Measurements from ENCODE around the gene C12orf75.
"Not testable (repeated sequence)": the region's sequence is repeated elsewhere in the genome, so short reads cannot be mapped to it uniquely, and the experiment has no call there.

Gene C12orf75

GRCh38 chr12:105334001-105334400, 3.5 kb downstream of the C12orf75 start:
- H3K27ac ChIP-seq (ENCODE audit: low read depth, low read length), result no peak overlapping the region

GRCh38 chr12:105334582-105334981, 4.1 kb downstream of the C12orf75 start:
- Histone ChIP-seq H3K9me3 (ENCODE audit: control insufficient read depth in 5 of 5, low read length in 5 of 5) (no peaks in the 10 kb centered on the region), H3K27ac (ENCODE audit: low read depth, low read length) (no peak overlapping the region), H3K36me3 (ENCODE audit: control insufficient read depth in 5 of 5, insufficient read depth in 5 of 5, low read length in 5 of 5) (no peaks in the 10 kb centered on the region), H3K4me3 (ENCODE audit: low read depth in 1 of 5, low read length in 5 of 5) (no peak overlapping the region), H3K4me1 (ENCODE audit: control insufficient read depth in 5 of 5, insufficient read depth in 5 of 5, low read length in 5 of 5) (peaks cover 0 to 15% (median 12%) of the 10 kb centered on the region in 5 donors), H3K9ac (ENCODE audit: low read length in 5 of 5) (no peak overlapping the region), H3K27me3 (ENCODE audit: control insufficient read depth in 5 of 5, insufficient read depth in 4 of 5, low read length in 5 of 5) (peaks cover 0 to 10% (median 3%) of the 10 kb centered on the region in 5 donors)

More at GRCh38 chr12:105334001-105334400, 3.5 kb downstream of the C12orf75 start:
- Histone ChIP-seq H3K4me1 (ENCODE audit: control insufficient read depth in 5 of 5, insufficient read depth in 5 of 5, low read length in 5 of 5) (peaks cover 0 to 15% (median 12%) of the 10 kb centered on the region in 5 donors), H3K36me3 (ENCODE audit: control insufficient read depth in 5 of 5, insufficient read depth in 5 of 5, low read length in 5 of 5) (no peaks in the 10 kb centered on the region), H3K4me3 (ENCODE audit: low read depth in 1 of 5, low read length in 5 of 5) (no peak overlapping the region), H3K27me3 (ENCODE audit: control insufficient read depth in 5 of 5, insufficient read depth in 4 of 5, low read length in 5 of 5) (peaks cover 0 to 10% (median 3%) of the 10 kb centered on the region in 5 donors), H3K9ac (ENCODE audit: low read length in 5 of 5) (no peak overlapping the region), H3K9me3 (ENCODE audit: control insufficient read depth in 5 of 5, low read length in 5 of 5) (no peaks in the 10 kb centered on the region)

GRCh38 chr12:105335856-105336255, 5.4 kb downstream of the C12orf75 start:
- no peak overlapping the region for H3K9ac ChIP-seq (ENCODE audit: low read length in 5 of 5)
- no peak overlapping the region for H3K4me3 ChIP-seq (ENCODE audit: low read depth in 1 of 5, low read length in 5 of 5)
- peaks cover 0 to 8% (median 6%) of the 10 kb centered on the region in 5 donors for H3K4me1 ChIP-seq (ENCODE audit: control insufficient read depth in 5 of 5, insufficient read depth in 5 of 5, low read length in 5 of 5)
- no peak overlapping the region for H3K27ac ChIP-seq (ENCODE audit: low read depth, low read length)
- peaks cover 0 to 6% (median 4%) of the 10 kb centered on the region in 5 donors for H3K9me3 ChIP-seq (ENCODE audit: control insufficient read depth in 5 of 5, low read length in 5 of 5)
- peaks cover 0 to 7% (median 3%) of the 10 kb centered on the region in 5 donors for H3K27me3 ChIP-seq (ENCODE audit: control insufficient read depth in 5 of 5, insufficient read depth in 4 of 5, low read length in 5 of 5)
- H3K36me3 ChIP-seq (ENCODE audit: control insufficient read depth in 5 of 5, insufficient read depth in 5 of 5, low read length in 5 of 5), result no peaks in the 10 kb centered on the region

GRCh38 chr12:105336411-105336810, 5.9 kb downstream of the C12orf75 start:
- Histone ChIP-seq H3K36me3 (ENCODE audit: control insufficient read depth in 5 of 5, insufficient read depth in 5 of 5, low read length in 5 of 5) (no peaks in the 10 kb centered on the region), H3K9me3 (ENCODE audit: control insufficient read depth in 5 of 5, low read length in 5 of 5) (peaks cover 0 to 9% (median 7%) of the 10 kb centered on the region in 5 donors), H3K9ac (ENCODE audit: low read length in 5 of 5) (no peak overlapping the region), H3K4me3 (ENCODE audit: low read depth in 1 of 5, low read length in 5 of 5) (no peak overlapping the region), H3K27ac (ENCODE audit: low read depth, low read length) (no peak overlapping the region), H3K27me3 (ENCODE audit: control insufficient read depth in 5 of 5, insufficient read depth in 4 of 5, low read length in 5 of 5) (peaks cover 0 to 5% (median 3%) of the 10 kb centered on the region in 5 donors), H3K4me1 (ENCODE audit: control insufficient read depth in 5 of 5, insufficient read depth in 5 of 5, low read length in 5 of 5) (peaks cover 0 to 3% (median under 1%) of the 10 kb centered on the region in 5 donors)

GRCh38 chr12:105337391-105337790, 6.9 kb downstream of the C12orf75 start:
- Histone ChIP-seq H3K9me3 (ENCODE audit: control insufficient read depth in 5 of 5, low read length in 5 of 5) (peaks cover 0 to 13% (median 7%) of the 10 kb centered on the region in 5 donors), H3K27me3 (ENCODE audit: control insufficient read depth in 5 of 5, insufficient read depth in 4 of 5, low read length in 5 of 5) (no peaks in the 10 kb centered on the region), H3K4me1 (ENCODE audit: control insufficient read depth in 5 of 5, insufficient read depth in 5 of 5, low read length in 5 of 5) (no peaks in the 10 kb centered on the region), H3K36me3 (ENCODE audit: control insufficient read depth in 5 of 5, insufficient read depth in 5 of 5, low read length in 5 of 5) (no peaks in the 10 kb centered on the region), H3K27ac (ENCODE audit: low read depth, low read length) (no peak overlapping the region), H3K9ac (ENCODE audit: low read length in 5 of 5) (no peak overlapping the region), H3K4me3 (ENCODE audit: low read depth in 1 of 5, low read length in 5 of 5) (no peak overlapping the region)

GRCh38 chr12:105338966-105339365, 8.5 kb downstream of the C12orf75 start:
- Histone ChIP-seq H3K27ac (ENCODE audit: low read depth, low read length) (no peak overlapping the region), H3K4me3 (ENCODE audit: low read depth in 1 of 5, low read length in 5 of 5) (no peak overlapping the region), H3K27me3 (ENCODE audit: control insufficient read depth in 5 of 5, insufficient read depth in 4 of 5, low read length in 5 of 5) (no peaks in the 10 kb centered on the region), H3K9me3 (ENCODE audit: control insufficient read depth in 5 of 5, low read length in 5 of 5) (peaks cover 0 to 13% (median 7%) of the 10 kb centered on the region in 5 donors), H3K9ac (ENCODE audit: low read length in 5 of 5) (no peak overlapping the region), H3K36me3 (ENCODE audit: control insufficient read depth in 5 of 5, insufficient read depth in 5 of 5, low read length in 5 of 5) (no peaks in the 10 kb centered on the region), H3K4me1 (ENCODE audit: control insufficient read depth in 5 of 5, insufficient read depth in 5 of 5, low read length in 5 of 5) (no peaks in the 10 kb centered on the region)

- Histone ChIP-seq H3K4me1 (ENCODE audit: control insufficient read depth in 5 of 5, insufficient read depth in 5 of 5, low read length in 5 of 5) (no peaks in the 10 kb centered on the region), H3K4me3 (ENCODE audit: low read depth in 1 of 5, low read length in 5 of 5) (no peak overlapping the region), H3K27ac (ENCODE audit: low read depth, low read length) (no peak overlapping the region), H3K27me3 (ENCODE audit: control insufficient read depth in 5 of 5, insufficient read depth in 4 of 5, low read length in 5 of 5) (no peaks in the 10 kb centered on the region), H3K9ac (ENCODE audit: low read length in 5 of 5) (no peak overlapping the region), H3K9me3 (ENCODE audit: control insufficient read depth in 5 of 5, low read length in 5 of 5) (peaks cover 0 to 13% (median 7%) of the 10 kb centered on the region in 5 donors), H3K36me3 (ENCODE audit: control insufficient read depth in 5 of 5, insufficient read depth in 5 of 5, low read length in 5 of 5) (no peaks in the 10 kb centered on the region)
Observed at GRCh38 chr12:105341010-105341409, 10.5 kb downstream of the C12orf75 start.

- H3K9ac ChIP-seq (ENCODE audit: low read length in 5 of 5); H3K27me3 ChIP-seq (ENCODE audit: control insufficient read depth in 5 of 5, insufficient read depth in 4 of 5, low read length in 5 of 5); H3K36me3 ChIP-seq (ENCODE audit: control insufficient read depth in 5 of 5, insufficient read depth in 5 of 5, low read length in 5 of 5); H3K4me3 ChIP-seq (ENCODE audit: low read depth in 1 of 5, low read length in 5 of 5); H3K27ac ChIP-seq (ENCODE audit: low read depth, low read length); H3K4me1 ChIP-seq (ENCODE audit: control insufficient read depth in 5 of 5, insufficient read depth in 5 of 5, low read length in 5 of 5): not testable (repeated sequence)
- H3K9me3 ChIP-seq (ENCODE audit: control insufficient read depth in 5 of 5, low read length in 5 of 5), result peaks cover 0 to 13% (median 7%) of the 10 kb centered on the region in 5 donors
Observed at GRCh38 chr12:105341620-105342019, 11.1 kb downstream of the C12orf75 start.

GRCh38 chr12:105342464-105342863, 12.0 kb downstream of the C12orf75 start:
- Histone ChIP-seq H3K9ac (ENCODE audit: low read length in 5 of 5) (no peak overlapping the region), H3K9me3 (ENCODE audit: control insufficient read depth in 5 of 5, low read length in 5 of 5) (peaks cover 0 to 13% (median 7%) of the 10 kb centered on the region in 5 donors), H3K4me3 (ENCODE audit: low read depth in 1 of 5, low read length in 5 of 5) (no peak overlapping the region), H3K4me1 (ENCODE audit: control insufficient read depth in 5 of 5, insufficient read depth in 5 of 5, low read length in 5 of 5) (no peaks in the 10 kb centered on the region), H3K36me3 (ENCODE audit: control insufficient read depth in 5 of 5, insufficient read depth in 5 of 5, low read length in 5 of 5) (no peaks in the 10 kb centered on the region), H3K27me3 (ENCODE audit: control insufficient read depth in 5 of 5, insufficient read depth in 4 of 5, low read length in 5 of 5) (no peaks in the 10 kb centered on the region), H3K27ac (ENCODE audit: low read depth, low read length) (no peak overlapping the region)

- no peak overlapping the region for H3K27ac ChIP-seq (ENCODE audit: low read depth, low read length)
- H3K9ac ChIP-seq (ENCODE audit: low read length in 5 of 5), result no peak overlapping the region
- H3K36me3 ChIP-seq (ENCODE audit: control insufficient read depth in 5 of 5, insufficient read depth in 5 of 5, low read length in 5 of 5), result no peaks in the 10 kb centered on the region
- no peaks in the 10 kb centered on the region for H3K4me1 ChIP-seq (ENCODE audit: control insufficient read depth in 5 of 5, insufficient read depth in 5 of 5, low read length in 5 of 5)
- peaks cover 0 to 13% (median 7%) of the 10 kb centered on the region in 5 donors for H3K9me3 ChIP-seq (ENCODE audit: control insufficient read depth in 5 of 5, low read length in 5 of 5)
- H3K27me3 ChIP-seq (ENCODE audit: control insufficient read depth in 5 of 5, insufficient read depth in 4 of 5, low read length in 5 of 5), result no peaks in the 10 kb centered on the region
- no peak overlapping the region for H3K4me3 ChIP-seq (ENCODE audit: low read depth in 1 of 5, low read length in 5 of 5)
Observed at GRCh38 chr12:105343836-105344235, 13.3 kb downstream of the C12orf75 start.
